Neutrophil (primary cell): Measurements from ENCODE around the gene C6orf118.

Source experiments
- H3K27ac ChIP-seq: fragments of 200-600 bp; sonication (generic); 2 replicates; pipeline ENCODE4 v1.5.1; 2016; ENCODE audit warnings: mild to moderate bottlenecking, moderate library complexity
- H3K27me3 ChIP-seq: fragments of 200-600 bp; sonication (generic); 2 replicates; pipeline ENCODE4 v1.6.0; 2016; ENCODE audit warnings: mild to moderate bottlenecking
- H3K36me3 ChIP-seq: fragments of 200-600 bp; sonication (generic); 2 replicates; pipeline ENCODE4 v1.5.1; 2017
- H3K4me1 ChIP-seq, 2 experiments: fragments of 200-600 bp in 1 of 2; sonication (generic) in 1 of 2; 1 replicate in 1 of 2; 2 replicates in 1 of 2; pipeline versions ENCODE4 v1.5.1 to v1.6.1; 2013 to 2016; ENCODE audit warnings: low read depth in 1 of 2, low read length in 1 of 2, mild to moderate bottlenecking in 1 of 2, moderate library complexity in 1 of 2; ENCODE audit not compliant: control insufficient read depth in 1 of 2, insufficient read depth in 1 of 2
- H3K4me3 ChIP-seq, 2 experiments: fragments of 200-600 bp in 1 of 2; sonication (generic) in 1 of 2; 1 replicate in 1 of 2; 2 replicates in 1 of 2; pipeline ENCODE4 v1.5.1; 2013 to 2016; ENCODE audit warnings: low read depth in 1 of 2, low read length in 1 of 2, mild to moderate bottlenecking in 1 of 2, moderate library complexity in 1 of 2
- H3K9me3 ChIP-seq: fragments of 200-600 bp; sonication (generic); 2 replicates; pipeline ENCODE4 v1.5.1; 2016
- TF ChIP-seq, protein P1 (sequence below): fragments of 200-600 bp; sonication (generic); IDR thresholded peaks from 2 replicates; pipeline ENCODE4 v1.5.1; 2016; ENCODE audit warnings: antibody characterized with exemption

The C6orf118 gene

DNA sequence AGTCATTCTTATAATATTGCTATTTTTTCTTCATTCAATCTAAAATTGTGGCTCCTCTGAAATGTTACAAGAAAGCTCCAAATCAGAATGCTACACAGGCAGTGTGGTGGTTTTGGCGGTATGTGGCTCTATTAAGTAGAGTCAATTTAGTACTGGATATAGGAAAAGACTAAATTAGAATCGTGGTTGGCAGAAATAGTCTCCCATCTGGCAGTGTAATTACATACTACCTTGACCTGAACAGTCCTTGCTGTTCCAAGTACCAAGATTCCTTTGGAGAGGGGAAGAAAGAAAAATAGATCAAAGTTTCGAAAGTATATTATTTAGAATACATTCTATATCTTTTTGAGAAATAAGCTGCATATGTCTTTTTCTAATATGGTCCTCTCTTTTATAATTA lies 78.2 kb downstream of the C6orf118 start:
- Histone ChIP-seq H3K27ac (no peak overlapping the region), H3K9me3 (no peaks in the 10 kb centered on the region), H3K36me3 (no peaks in the 10 kb centered on the region), H3K4me1 (no peaks in the 10 kb centered on the region), H3K27me3 (no peaks in the 10 kb centered on the region), H3K4me3 (no peak overlapping the region)
- TF ChIP-seq, protein P1, sequence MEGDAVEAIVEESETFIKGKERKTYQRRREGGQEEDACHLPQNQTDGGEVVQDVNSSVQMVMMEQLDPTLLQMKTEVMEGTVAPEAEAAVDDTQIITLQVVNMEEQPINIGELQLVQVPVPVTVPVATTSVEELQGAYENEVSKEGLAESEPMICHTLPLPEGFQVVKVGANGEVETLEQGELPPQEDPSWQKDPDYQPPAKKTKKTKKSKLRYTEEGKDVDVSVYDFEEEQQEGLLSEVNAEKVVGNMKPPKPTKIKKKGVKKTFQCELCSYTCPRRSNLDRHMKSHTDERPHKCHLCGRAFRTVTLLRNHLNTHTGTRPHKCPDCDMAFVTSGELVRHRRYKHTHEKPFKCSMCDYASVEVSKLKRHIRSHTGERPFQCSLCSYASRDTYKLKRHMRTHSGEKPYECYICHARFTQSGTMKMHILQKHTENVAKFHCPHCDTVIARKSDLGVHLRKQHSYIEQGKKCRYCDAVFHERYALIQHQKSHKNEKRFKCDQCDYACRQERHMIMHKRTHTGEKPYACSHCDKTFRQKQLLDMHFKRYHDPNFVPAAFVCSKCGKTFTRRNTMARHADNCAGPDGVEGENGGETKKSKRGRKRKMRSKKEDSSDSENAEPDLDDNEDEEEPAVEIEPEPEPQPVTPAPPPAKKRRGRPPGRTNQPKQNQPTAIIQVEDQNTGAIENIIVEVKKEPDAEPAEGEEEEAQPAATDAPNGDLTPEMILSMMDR: no peak
